OCI-LY3 (cell line): Measurements from ENCODE around the gene SMYD3.

Experiments used
- H2AFZ ChIP-seq: fragments of 200-600, 300-600 bp; shearing (Covaris generic); 2 replicates; pipeline ENCODE4 v1.6.0; 2014; ENCODE audit warnings: antibody characterized with exemption, low read depth, low read length
- H3K27ac ChIP-seq: fragments of 200-600, 300-600 bp; sonication (generic); 2 replicates; pipeline ENCODE4 v1.5.1; 2014; ENCODE audit warnings: mild to moderate bottlenecking, low read length, moderate library complexity, mixed read lengths
- H3K27me3 ChIP-seq: fragments of 200-600, 300-600 bp; sonication (generic); 2 replicates; pipeline ENCODE4 v1.6.1; 2014; ENCODE audit warnings: low read depth, low read length, mixed read lengths
- H3K36me3 ChIP-seq: fragments of 200-600, 300-600 bp; sonication (generic); replicated peaks from 2 replicates; pipeline ENCODE3; 2014; ENCODE audit warnings: low read depth, low read length, mixed read lengths
- H3K4me1 ChIP-seq: fragments of 300-600, 200-600 bp; sonication (generic); 2 replicates; pipeline ENCODE4 v1.6.1; 2014; ENCODE audit warnings: low read length, mixed read lengths
- H3K4me2 ChIP-seq: fragments of 200-600, 300-600 bp; sonication (generic); 2 replicates; pipeline ENCODE4 v1.6.1; 2014; ENCODE audit warnings: low read length, mixed read lengths
- H3K4me3 ChIP-seq: fragments of 300-600, 200-600 bp; sonication (generic); 2 replicates; pipeline ENCODE4 v1.5.1; 2014; ENCODE audit warnings: antibody characterized with exemption, mild to moderate bottlenecking, low read length, moderate library complexity
- H3K79me2 ChIP-seq: fragments of 300-600, 200-600 bp; shearing (Covaris generic); 2 replicates; pipeline ENCODE4 v1.6.1; 2014; ENCODE audit warnings: mild to moderate bottlenecking, low read length, mixed read lengths
- H3K9ac ChIP-seq: fragments of 300-600, 200-600 bp; shearing (Covaris generic); 2 replicates; pipeline ENCODE4 v1.6.0; 2014; ENCODE audit warnings: mild to moderate bottlenecking, low read length, moderate library complexity
- H3K9me3 ChIP-seq: fragments of 200-600, 300-600 bp; shearing (Covaris generic); 2 replicates; pipeline ENCODE4 v1.6.1; 2014; ENCODE audit warnings: low read length, mixed read lengths; ENCODE audit not compliant: insufficient read depth
- H4K20me1 ChIP-seq: fragments of 200-600, 300-600 bp; sonication (generic); 2 replicates; pipeline ENCODE4 v1.6.1; 2016; ENCODE audit warnings: low read length, mixed read lengths; ENCODE audit not compliant: insufficient read depth
- EZH2phosphoT487 ChIP-seq: fragments of 200-600 bp; shearing (Covaris generic); IDR thresholded peaks from 2 replicates; pipeline ENCODE4 v1.6.1; 2018; ENCODE audit warnings: antibody characterized with exemption, mixed run types, low read depth
- TF ChIP-seq, protein P1 (sequence below): fragments of 200-600, 300-600 bp; sonication (generic); IDR thresholded peaks from 2 replicates; pipeline ENCODE4 v1.5.1; 2014; ENCODE audit warnings: antibody characterized with exemption, low read length, low read depth

SMYD3 gene

GRCh38 chr1:245962453-245962852, 544.6 kb downstream of the SMYD3 start:
- H2AFZ ChIP-seq, result no peak overlapping the region
- H3K9me3 ChIP-seq, result no peaks in the 10 kb centered on the region
- no peaks in the 10 kb centered on the region for H4K20me1 ChIP-seq
- no peak overlapping the region for H3K4me3 ChIP-seq
- H3K9ac ChIP-seq, result no peak overlapping the region
- no peaks in the 10 kb centered on the region for H3K36me3 ChIP-seq
- no peak overlapping the region for H3K27ac ChIP-seq
- no peaks in the 10 kb centered on the region for H3K27me3 ChIP-seq
- H3K4me2 ChIP-seq, result no peak overlapping the region
- H3K79me2 ChIP-seq, result no peaks in the 10 kb centered on the region
- no peaks in the 10 kb centered on the region for H3K4me1 ChIP-seq
- TF ChIP-seq, protein P1, sequence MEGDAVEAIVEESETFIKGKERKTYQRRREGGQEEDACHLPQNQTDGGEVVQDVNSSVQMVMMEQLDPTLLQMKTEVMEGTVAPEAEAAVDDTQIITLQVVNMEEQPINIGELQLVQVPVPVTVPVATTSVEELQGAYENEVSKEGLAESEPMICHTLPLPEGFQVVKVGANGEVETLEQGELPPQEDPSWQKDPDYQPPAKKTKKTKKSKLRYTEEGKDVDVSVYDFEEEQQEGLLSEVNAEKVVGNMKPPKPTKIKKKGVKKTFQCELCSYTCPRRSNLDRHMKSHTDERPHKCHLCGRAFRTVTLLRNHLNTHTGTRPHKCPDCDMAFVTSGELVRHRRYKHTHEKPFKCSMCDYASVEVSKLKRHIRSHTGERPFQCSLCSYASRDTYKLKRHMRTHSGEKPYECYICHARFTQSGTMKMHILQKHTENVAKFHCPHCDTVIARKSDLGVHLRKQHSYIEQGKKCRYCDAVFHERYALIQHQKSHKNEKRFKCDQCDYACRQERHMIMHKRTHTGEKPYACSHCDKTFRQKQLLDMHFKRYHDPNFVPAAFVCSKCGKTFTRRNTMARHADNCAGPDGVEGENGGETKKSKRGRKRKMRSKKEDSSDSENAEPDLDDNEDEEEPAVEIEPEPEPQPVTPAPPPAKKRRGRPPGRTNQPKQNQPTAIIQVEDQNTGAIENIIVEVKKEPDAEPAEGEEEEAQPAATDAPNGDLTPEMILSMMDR, result no peak
- no peak for TF ChIP-seq EZH2phosphoT487

- no peaks in the 10 kb centered on the region for H3K36me3 ChIP-seq
- no peaks in the 10 kb centered on the region for H3K9me3 ChIP-seq
- no peaks in the 10 kb centered on the region for H3K79me2 ChIP-seq
- no peak overlapping the region for H2AFZ ChIP-seq
- no peaks in the 10 kb centered on the region for H4K20me1 ChIP-seq
- no peak overlapping the region for H3K4me3 ChIP-seq
- no peak overlapping the region for H3K9ac ChIP-seq
- no peak for TF ChIP-seq EZH2phosphoT487
- TF ChIP-seq, protein P1, result no peak
- no peaks in the 10 kb centered on the region for H3K27me3 ChIP-seq
- H3K4me1 ChIP-seq, result no peaks in the 10 kb centered on the region
- no peak overlapping the region for H3K4me2 ChIP-seq
- H3K27ac ChIP-seq, result no peak overlapping the region
These were observed 545.9 kb downstream of the SMYD3 start for GRCh38 chr1:245961137-245961540.

DNA sequence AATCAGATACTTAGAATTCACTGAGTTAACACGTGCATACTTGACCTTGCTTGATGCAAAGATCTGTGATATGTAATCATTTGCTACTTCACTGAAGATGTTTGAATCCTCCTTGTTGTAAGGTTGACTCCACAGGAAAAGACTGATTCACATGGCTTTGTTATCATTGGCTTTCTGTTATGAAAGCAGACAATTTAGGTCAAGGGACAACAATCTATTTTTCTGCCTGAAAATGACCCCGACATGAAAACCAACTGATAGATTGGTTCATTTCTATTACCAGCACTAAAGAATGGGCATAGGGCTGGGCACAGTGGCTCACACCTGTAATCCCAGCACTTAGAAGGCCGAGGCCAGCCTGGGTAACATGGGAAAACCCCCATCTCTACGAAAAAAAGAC, 546.9 kb downstream of the SMYD3 start:
- Histone ChIP-seq H3K9me3 (no peaks in the 10 kb centered on the region), H3K27me3 (no peaks in the 10 kb centered on the region), H3K9ac (no peak overlapping the region), H3K36me3 (no peaks in the 10 kb centered on the region), H3K4me2 (no peak overlapping the region), H3K79me2 (no peaks in the 10 kb centered on the region), H3K27ac (no peak overlapping the region), H4K20me1 (no peaks in the 10 kb centered on the region), H3K4me3 (no peak overlapping the region), H2AFZ (no peak overlapping the region), H3K4me1 (no peaks in the 10 kb centered on the region)
- TF ChIP-seq, protein P1, result no peak
- no peak for TF ChIP-seq EZH2phosphoT487

DNA sequence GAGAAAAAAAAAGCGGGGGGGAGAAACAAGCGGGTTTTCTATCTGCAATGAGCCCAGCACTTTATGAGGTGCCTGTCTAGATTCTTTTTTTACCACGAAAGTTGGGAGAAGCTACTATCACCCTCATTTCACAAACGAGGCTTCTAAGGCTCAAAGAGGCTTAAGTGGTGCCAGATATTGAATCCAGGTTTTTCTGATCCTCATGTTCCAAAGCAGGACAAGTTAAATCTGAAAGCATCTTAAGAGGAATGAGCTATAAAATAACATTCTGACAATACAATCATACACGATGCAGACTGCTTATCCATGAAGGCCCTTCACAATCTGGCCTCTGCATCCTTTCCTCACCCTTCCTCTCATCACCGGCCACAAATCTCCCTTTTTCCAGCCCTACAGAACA, 549.1 kb downstream of the SMYD3 start:
- H3K36me3 ChIP-seq, result no peaks in the 10 kb centered on the region
- TF ChIP-seq, protein P1, result no peak
- TF ChIP-seq EZH2phosphoT487, result no peak
- H3K79me2 ChIP-seq, result no peaks in the 10 kb centered on the region
- H4K20me1 ChIP-seq, result no peaks in the 10 kb centered on the region
- no peak overlapping the region for H3K9ac ChIP-seq
- H3K4me2 ChIP-seq, result no peak overlapping the region
- no peak overlapping the region for H3K4me3 ChIP-seq
- no peaks in the 10 kb centered on the region for H3K9me3 ChIP-seq
- no peak overlapping the region for H3K27ac ChIP-seq
- no peak overlapping the region for H2AFZ ChIP-seq
- H3K4me1 ChIP-seq, result peaks cover 16% of the 10 kb centered on the region
- H3K27me3 ChIP-seq, result no peaks in the 10 kb centered on the region
